Hematopoietic multipotent progenitor cell treated with erythropoietin and hydrocortisone succinate and interleukin-3 and kit ligand, for 4 days (in vitro differentiated cells): ENCODE measurements around the gene PALLD.

Source experiments
- DNase-seq: peaks from one replicate; pipeline ENCODE4 v3.0.0-alpha.2; 2015

PALLD gene

GRCh38 chr4:168628251-168628650 is 131.4 kb downstream of the PALLD start:
- no peak for DNase-seq

DNA sequence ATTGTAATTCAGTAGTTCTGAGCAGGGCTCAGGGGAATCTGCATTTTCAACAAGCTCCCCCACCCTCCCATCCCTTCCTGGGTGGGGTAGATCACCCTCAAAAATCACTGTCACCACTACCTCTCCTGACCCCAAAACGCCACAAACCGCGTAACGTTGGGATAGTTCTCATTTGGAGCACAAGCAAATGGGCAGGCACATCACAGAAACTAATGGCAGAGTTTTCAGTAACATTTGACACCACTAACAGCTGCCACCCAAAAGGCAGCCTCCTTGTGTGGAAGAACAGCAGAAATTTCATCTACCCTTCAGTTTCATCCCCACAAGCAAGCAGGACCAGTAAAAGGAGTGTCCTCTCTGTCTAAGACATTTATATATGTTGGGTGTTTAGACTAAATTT is 132.7 kb downstream of the PALLD start:
- no peak for DNase-seq

- DNase-seq: no peak
Measured at GRCh38 chr4:168630445-168631187, 133.8 kb downstream of the PALLD start.

DNA sequence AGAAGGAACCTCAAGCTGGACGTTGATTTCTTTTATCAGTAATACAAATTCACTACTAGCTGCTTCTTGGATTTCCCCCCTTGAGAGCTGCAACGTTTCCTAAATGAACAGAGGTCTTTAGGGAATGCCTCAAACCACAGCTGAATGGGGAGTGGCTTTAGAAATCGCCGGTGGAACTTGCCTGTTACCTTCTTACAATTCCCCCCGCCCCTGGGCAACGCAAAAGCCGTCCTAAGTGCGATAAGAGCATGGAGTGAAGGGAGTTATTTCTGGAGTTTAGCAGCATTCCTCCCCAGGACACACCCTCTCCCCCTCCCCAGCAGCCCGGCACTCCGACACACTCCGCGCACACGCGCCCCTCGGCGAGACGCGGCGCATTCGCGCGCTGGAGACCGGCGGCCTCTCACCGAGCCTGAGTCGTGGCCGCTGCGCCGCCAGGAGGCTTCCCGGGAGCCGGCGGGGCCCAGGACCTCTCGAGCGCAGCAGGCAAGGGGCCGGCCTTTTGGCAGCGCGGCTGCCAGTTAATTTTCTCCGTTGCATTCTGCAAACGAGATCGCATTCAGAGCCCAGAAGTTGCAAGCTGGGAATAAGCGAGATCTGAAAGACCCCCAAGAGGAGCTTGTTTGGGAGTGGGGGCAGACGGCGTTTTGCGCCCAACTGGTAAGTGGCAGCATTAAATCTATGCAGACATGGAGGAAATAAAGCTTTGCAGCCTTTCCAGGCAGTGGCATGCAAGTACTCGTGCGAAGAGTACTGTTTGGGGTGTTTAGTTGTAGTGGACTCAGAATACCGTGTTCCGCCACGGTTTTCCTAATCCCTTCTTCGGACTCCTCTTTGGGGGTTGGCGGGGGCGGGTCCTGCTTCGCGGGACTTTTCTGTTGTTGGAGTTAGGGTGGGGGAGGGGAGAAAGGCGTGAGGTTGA is 134.7 kb downstream of the PALLD start:
- peak; percentile 50 for DNase-seq

DNA sequence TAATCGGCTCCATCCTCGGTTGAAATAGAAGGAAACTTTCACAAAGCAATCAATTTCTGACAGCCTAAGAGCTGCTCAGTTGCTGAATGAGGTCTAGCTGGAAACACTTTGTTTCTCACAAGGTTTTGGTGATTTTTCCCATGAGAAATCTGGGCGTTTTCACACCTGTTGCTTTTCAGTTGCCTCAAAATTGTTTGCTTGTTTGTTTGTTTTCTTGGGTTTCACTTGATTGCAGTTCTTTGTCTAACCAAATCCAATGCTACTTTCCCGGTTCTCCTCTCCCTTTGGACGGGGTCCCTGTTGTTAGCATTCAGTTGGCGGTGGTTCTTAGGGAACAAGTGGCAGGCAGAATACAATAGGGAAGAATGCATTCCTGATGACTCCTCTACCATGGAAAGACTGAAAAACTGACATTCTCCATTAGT is 135.5 kb downstream of the PALLD start:
- no peak for DNase-seq

GRCh38 chr4:168633064-168633463 is 136.2 kb downstream of the PALLD start:
- no peak for DNase-seq

- no peak for DNase-seq
Measured at GRCh38 chr4:168633496-168633895, 136.6 kb downstream of the PALLD start.

GRCh38 chr4:168634276-168634802 is 137.5 kb downstream of the PALLD start:
- peak; percentile 91 for DNase-seq

- DNase-seq: no peak
Measured at GRCh38 chr4:168636040-168636439, 139.2 kb downstream of the PALLD start.

GRCh38 chr4:168636506-168637196 is 139.8 kb downstream of the PALLD start:
- no peak for DNase-seq

DNA sequence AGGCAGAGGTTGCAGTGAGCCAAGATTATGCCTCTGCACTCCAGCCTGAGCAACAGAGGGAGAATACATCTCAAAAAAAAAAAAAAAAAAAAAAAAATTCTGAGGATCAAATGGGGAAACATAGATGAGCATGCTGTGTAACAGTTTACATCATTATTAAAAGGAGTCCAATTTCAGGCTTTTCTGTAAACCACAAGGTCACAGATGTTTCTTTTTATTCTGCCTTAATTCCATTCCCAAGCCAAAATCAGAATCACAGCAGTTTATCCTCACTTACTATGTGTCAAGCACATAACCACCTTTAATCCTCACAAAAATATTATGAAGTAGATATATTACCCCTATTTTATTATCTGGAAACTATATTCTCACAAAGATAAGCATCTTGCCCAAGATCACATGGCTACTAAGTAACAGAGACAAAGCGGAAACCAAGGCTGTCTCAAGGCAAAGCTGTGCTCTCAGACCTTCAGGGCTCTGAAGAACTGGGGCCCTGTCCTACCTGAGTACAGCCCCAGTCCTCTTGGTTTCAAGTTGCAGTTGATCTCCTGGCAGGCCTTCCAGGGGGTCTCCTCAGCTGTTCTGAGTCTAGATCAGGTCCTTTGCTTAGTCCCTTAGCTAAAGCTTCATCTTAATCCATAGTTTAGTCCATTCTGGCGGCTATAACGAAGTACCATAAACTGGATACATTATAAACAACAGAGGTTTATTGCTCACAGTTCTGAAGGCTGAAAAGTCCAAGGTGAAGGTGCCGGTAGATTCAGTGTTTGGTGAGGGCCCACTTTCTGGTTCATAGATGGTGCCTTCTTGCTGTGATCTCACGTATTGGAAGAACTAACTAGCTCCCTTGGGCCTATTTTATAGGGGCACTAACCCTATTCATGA is 141.3 kb downstream of the PALLD start:
- DNase-seq: no peak

- no peak for DNase-seq
Measured at GRCh38 chr4:168639914-168640313, 143.1 kb downstream of the PALLD start.

DNA sequence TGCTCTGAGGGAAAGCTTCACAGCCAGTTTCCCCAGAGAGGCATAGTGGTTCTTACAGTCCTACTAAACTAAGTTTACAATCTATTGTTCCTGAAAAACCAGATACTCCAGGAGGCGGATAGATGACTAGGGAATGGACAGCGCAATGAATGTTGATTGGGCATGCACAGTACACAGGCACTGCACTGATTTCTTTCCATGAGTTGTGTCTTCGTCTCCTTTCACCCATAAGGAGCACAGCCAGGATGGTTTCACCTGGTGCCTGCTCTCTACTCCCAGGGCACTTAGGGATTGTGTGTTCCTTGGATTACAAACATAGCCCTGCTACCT is 144.9 kb downstream of the PALLD start:
- no peak for DNase-seq

DNA sequence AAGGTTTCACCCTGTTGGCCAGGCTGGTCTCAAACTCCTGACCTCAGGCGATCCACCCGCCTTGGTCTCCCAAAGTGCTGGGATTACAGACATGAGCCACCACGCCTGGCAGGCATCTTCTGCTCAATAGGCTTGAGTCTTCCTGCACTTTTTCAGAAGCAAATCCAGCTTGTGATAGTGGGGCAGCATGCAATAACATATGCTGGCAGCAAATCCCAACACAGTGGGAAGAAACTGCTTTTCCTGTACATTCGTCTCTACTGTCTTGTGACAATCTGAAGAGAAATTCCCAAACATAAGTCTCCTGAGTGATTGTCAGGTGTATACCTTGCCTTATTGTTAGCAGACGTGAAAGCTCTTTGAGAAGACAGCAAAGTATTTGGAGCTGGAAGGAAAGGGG is 145.7 kb downstream of the PALLD start:
- no peak for DNase-seq

- no peak for DNase-seq
Measured at GRCh38 chr4:168643111-168643795, 146.4 kb downstream of the PALLD start.

- no peak for DNase-seq
Measured at GRCh38 chr4:168643796-168644159, 146.9 kb downstream of the PALLD start.

DNA sequence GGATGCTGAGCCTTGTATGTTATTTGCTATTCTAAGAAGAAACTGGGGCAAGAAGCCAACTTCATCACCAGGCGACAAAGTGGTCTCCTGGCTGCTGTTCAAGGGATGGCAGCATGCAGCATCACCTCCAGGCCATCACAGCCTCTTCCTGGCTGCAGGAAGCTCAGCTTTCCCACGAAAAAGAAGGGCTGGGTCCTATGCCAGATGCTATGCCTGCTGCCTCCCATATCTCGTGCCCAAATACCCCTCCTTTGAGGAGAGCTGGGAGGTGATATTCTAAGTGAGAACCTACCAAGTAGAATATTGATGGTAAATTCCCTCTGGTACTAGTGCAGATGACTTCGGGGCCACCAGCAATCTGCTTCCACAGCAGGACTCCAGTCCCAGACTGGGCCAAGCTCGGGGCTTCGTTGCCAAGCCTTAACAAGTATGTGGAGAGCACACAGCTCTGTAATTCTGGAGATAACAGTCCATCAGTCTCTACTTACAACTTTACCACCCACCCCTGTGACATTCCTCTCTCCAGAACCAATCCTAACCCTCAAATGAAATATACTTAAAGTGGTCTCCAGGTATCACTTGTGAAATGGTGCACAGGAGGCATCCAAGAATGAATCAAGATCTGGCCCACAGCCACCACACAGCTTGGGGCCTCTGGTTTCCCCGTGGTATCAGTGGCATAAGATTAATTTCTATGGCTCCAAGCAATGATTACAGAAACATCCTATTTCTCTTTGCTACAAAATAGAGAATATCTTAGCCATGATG is 149.3 kb downstream of the PALLD start:
- DNase-seq: no peak

- DNase-seq: peak; percentile 17
Measured at GRCh38 chr4:168647646-168648375, 151.0 kb downstream of the PALLD start.

GRCh38 chr4:168648494-168648893 is 151.6 kb downstream of the PALLD start:
- DNase-seq: no peak

GRCh38 chr4:168648929-168649328 is 152.1 kb downstream of the PALLD start:
- DNase-seq: no peak
